Measurements from ENCODE around the gene HSF4.

GRCh38 chr16:67165121-67166078, 855 bp downstream of the HSF4 start:
- TF ChIP-seq CTCF (IDR thresholded peaks at IDR 0.05; ENCODE audit: insufficient read depth, low read length) (no peak), REST (IDR thresholded peaks at IDR 0.05; ENCODE audit: insufficient replicate concordance, low read depth) (no peak), POLR2AphosphoS5 (IDR thresholded peaks at IDR 0.05; ENCODE audit: low read depth) (no peak), SPI1 (IDR thresholded peaks at IDR 0.05; ENCODE audit: borderline replicate concordance, low read depth) (no peak)
